Ecto neural progenitor cell (in vitro differentiated cells): ENCODE results near the gene PLA2G12A.
A peak's percentile ranks its signal among the peaks of the same experiment; 100 is the strongest.
"Not testable (repeated sequence)": the region's sequence is repeated elsewhere in the genome, so short reads cannot be mapped to it uniquely, and the experiment has no call there.

ENCODE experiments used
- DNase-seq: peaks from one replicate; pipeline ENCODE4 v3.0.0-alpha.2; 2018; ENCODE audit warnings: low spot score

The PLA2G12A gene

DNA sequence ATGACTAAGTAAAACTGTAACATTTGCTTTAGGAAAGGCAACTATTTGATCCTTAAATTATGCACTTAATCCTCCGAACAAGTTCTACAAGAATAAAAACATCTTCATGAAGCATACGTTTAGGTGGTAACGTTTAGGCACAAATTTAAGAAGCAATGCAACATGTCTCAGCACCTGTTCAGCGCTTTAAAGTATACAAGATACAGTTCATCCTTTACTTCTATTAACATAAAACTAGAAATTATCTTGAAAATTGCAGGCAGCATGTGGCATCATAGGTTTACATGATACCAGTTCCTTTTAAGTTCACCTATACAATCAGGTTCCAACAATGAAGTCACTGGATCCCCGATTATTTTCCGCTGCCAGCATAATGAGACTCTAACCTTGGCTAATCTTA is 1.5 kb downstream of the PLA2G12A start:
- no peak for DNase-seq

DNA sequence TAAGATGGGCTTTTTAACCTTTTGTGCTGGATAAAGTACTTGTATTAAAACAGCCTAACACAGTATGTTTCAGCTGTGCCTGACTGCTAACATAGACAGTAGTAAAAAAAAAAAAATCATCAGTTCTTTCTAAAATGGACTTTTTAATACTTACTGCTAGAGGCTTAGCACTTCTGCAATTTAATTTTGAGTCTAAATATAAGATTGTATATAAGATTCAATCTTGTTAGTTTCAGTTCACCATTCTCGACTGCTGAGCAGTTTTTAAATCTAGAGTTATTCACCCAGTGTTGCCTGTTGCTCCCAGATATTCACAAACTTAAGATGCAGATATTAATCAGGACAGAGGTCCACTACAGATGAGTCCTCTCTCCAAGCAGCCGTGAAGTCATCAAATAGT is 6.8 kb downstream of the PLA2G12A start:
- no peak for DNase-seq

DNA sequence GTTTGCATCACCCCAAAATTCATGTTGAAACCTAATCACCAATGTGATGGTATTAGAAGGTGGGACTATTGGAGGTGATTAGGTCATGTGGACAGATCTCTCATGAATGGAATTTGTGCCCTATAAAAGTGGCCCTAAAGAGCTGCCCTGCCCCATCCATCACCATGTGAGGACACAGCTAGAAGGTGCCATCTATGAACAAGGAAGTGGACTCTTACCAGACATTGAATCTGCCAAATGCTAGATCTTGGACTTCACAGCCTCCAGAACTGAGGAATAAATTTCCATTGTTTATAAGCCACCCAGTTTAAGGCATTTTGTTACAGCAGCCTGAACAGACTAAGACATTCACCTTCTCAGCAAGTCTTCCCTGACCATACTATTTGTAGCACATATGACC is 7.5 kb downstream of the PLA2G12A start:
- DNase-seq = no peak

DNA sequence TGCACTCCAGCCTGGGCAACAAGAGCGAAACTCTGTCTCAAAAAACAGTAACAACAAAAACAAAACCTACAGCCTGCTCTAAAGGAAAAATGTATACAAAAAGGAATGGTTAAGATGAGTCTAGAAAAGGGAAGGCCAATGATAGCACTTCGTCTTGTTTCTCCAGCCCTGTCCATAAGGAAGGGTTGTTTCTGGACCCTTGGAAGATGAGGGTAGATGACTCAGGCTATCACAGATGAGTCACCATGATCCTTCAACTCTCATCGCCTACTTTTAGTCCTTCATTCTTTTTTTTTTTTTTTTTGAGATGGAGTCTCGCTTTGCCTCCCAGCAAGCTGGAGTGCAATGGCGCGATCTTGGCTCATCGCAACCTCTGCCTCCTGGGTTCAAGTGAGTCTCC is 8.8 kb downstream of the PLA2G12A start:
- DNase-seq = no peak

DNA sequence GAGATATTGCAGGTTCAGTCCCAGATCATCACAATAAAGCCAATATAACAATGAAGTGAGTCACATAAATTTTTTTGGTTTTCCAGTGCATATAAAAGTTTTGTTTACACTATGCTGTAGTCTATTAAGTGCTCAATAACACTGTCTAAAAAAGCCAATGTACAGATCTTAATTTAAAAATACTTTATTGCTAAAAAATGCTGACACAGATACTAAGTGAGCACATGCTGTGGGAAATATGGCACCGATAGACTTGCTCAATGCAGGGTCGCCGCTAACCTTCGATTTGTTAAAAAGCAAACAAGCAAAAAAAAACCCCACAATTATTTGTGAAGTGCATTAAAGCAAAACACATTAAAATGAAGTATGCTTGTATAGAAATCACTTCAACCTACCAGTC is 10.3 kb downstream of the PLA2G12A start:
- DNase-seq = no peak

DNA sequence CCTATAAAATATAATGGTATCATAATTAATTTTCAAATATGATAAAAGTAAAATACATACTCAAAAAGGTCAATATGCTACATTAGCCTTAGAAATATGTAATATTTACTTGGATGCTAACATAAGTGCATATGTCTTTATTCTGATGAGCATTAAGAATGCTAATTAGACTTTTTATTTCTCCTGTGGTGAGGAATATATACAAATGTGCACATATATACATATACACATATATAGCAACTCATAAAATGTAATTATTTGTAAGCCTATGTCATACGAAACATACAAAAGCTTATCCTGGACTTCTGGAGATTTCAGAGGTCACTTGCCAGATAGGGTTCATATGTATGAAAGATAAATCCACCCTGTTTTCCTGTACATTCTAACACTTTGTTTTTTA is 11.1 kb downstream of the PLA2G12A start:
- no peak for DNase-seq

DNA sequence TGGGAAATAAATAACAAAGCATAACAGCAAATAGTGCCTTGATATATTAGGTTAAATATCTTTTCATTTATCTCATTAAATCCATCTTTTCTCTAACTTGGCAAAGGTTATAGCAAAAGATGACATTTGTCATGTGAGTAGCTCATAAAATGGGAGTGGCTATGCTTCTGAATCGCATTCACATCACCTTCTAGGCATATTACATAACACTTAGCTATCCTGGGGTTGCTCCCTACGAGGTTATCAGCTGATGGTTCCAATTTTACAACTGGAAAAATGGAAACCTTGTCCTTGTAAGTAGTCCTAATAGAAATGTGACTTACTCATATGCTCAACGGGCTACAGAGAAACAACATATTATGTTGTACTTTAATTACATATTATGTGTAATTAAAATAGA is 16.4 kb downstream of the PLA2G12A start:
- no peak for DNase-seq

DNA sequence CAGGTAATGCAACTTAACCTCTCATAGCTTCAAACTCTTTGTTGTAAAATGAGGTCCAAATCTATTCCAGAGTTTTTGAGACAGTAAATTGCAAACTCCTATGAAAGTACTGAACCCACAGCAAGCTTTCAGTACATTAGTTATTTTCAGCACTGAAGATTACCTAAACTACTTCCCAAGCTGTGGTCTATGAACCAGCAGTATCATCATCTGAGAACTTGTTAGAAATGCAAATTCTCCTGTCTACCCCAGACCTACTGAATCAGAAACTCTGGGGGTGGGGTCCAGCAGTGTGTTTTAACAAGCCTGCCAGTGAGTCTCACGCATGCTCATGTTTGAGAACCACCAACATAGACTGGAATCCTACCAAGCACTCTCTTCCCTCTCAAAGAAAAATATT is 20.9 kb downstream of the PLA2G12A start:
- no peak for DNase-seq

DNA sequence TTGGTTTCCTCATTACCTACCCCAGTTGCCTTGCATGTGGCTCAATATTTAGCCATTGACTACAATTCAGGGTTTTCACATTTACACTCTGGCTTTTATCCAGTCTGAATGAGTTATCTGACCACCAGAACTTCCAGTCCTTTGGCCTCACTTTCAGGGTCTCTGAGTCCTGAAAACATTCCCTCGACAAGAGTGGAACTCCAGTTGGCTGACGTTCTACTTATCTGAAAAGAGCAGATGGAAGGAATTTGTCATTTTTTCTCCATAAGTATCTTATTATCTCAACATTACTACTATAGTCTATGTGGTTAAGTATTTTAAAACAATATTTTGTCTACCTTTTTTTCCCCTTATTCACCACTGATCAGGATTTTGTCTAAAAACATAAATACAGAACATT is 21.4 kb downstream of the PLA2G12A start:
- DNase-seq = no peak

DNA sequence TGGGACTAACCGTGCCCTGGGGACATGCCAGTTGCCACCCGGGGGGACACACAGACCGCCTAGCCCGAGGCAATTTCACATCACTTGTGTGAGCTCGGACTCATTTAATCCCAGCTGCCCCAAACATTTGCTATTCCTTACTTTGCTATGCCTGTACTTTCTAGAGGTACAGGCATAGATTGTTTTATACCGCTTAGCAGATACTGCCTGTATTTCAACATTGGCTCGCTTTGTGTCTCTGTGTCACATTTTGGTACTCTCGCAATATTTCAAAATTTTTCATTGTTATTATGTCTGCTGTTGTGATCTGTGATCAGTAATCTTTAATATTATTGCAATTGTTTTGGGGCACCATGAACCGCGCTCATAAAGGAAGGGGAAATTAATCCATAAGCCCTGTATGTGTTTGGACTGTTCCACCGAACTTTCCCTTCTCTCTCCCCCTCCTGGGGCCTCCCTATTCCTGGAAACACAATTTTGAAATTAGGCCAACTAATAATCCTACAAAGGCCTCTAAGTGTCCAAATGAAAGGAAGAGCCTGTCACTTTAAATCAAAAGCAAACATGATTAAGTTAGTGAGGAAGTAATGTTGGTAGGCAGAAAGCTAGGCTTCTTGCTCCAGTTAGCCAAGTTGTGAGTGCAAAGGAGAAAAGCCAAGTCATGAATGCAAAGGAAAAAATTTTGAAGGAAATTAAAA is 26.1 kb downstream of the PLA2G12A start:
- DNase-seq = no peak

DNA sequence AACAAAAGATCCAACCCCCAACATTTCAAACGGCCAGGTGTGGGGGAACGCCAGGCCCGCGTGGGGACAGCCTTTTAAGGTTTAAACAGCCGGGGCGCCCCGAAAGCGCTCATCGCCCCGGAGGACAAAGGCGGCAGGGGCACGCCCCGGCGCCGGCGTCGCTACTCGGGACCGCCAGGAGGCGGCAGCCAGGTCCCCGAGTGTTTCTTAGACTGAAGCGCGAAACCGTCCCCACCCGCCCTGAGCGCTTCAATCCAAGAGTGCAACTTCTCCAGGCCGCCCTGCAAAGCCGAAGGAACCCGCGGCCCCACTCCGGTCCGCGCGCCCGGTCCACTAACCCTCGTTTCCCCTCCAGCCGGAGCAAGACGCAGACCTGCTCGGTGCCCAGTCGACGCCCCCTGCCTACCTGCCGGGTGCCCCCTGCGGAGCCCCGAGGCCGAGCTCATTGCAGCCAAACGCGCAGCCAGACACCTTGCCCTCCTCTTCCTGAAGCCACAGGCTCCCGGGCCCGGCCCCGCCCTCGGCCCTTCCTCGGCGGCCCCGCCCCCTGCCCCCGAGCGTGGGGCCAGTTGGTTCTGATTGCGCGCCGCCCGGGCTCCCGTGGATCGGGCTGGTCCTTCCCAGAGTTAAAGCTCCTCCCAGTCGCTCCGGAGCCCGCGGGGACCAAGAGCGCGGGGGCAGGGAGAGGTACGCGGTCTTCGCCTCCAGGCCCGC is 26.8 kb downstream of the PLA2G12A start, which contains the start of gene CASP6:
CASP6 (minus strand) TSS at position 496 of the 714 bp plus-strand sequence; CDS start at position 446, 50 bp downstream.
- DNase-seq = peak; percentile 89

DNA sequence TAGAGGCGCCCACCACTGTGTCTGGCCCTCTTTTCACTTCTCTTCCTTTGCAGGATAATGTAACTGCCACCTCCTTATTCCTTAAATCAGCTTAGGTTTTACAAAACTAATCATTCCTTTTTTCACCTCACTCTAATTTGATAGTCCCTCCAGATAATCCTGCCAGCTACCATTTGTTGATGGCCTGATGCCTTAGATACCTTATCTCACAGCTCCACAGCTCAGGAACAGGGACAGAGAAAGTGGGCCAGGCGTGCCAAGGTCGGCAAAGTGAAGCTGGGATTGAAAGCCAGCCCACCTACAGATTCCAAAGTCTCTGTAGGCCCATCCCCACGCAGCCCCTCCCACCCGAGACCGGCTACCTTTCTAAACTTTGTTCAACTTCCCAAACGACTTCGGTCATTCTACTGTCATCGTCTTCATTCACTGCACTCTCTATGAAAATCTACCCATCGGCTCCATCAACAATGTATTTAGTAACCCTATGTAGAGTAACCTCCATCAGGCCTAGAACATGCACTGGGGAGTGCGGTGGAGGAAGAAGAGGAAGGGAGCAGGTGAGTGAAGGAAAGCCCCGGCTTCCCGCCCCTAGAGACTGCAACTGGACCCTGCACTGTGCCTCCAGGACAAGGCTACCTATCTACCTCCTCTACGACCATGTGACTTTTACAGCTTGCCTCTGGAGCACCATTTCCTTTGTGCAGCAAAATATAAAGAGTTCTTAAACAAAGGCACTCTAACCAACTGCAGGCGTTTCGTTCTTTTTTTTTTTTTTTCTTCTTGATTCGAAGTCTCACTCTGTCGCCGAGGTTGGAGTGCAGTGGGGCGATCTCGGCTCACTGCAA is 28.1 kb downstream of the PLA2G12A start:
- no peak for DNase-seq

DNA sequence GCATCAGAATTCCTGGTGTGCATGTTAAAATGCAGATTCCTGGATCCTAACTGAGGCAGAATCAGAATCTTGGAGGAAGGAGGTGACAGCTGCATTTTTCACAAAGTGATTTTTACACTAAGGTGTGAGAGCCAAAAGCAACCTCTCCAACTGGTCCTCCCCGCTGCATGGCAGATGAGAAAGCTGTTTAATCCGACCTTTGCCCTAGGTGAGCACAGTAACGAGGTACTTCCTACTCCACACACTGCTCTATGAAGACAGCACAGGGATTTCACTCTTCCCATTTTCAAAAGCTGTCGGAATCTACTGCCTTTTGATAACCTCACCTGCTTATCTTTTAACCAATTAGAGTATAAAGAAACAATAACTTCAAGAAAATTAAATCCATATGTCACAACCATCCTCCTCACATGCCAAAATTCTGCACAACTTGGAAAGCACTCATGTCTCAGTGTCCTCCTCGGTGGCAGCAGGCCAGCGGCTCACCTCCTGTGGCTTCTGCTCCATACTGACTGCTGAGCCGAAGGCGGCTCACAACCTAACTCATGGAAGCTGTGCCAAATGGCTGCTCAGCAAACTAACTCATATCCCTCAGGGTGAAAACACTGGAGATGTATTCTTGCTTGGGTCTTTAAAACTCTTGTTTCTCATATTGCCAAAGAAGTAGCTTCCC is 30.2 kb downstream of the PLA2G12A start:
- DNase-seq = no peak

DNA sequence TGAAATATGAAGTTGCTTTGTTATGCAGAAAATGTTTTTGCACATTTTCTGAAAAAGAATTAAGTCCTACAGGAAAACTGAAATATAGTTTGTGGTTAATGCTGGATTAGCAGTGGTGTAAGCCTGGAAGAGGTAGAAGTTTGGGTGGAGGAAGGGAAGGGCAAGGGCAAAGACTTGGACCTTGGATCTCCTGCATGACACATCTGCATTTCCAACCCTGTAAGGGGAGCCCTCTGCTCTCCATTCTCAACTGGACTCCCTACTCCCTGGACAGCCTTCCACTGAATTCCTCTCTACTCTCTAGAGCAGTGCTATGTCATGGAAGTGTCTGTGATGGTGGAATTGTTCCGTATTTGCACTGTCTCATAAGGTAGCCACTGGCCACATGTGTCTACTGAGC is 31.2 kb downstream of the PLA2G12A start:
- no peak for DNase-seq

DNA sequence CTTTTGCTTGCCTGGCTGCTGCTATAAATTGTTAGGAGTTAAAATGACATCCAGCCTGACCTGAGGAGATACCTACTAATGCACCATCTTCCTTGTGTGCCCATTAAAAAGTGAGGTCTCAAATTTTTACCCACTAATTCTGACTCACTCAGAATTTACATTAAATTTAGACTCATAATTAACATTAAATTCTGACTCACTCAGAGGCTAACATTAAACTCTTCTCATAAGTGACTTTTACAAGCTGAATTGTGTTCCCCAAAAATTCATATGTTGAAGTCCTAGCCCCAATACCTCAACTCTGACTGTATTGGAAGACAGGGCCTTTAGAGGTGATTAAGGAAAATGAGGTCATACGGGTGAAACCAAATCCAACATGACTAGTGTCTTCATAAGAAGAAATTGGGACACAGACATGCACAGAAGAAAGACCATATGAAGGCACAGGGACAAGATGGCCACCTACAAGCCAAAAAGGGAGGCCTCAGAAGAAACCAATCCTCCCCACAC is 38.4 kb downstream of the PLA2G12A start:
- no peak for DNase-seq

DNA sequence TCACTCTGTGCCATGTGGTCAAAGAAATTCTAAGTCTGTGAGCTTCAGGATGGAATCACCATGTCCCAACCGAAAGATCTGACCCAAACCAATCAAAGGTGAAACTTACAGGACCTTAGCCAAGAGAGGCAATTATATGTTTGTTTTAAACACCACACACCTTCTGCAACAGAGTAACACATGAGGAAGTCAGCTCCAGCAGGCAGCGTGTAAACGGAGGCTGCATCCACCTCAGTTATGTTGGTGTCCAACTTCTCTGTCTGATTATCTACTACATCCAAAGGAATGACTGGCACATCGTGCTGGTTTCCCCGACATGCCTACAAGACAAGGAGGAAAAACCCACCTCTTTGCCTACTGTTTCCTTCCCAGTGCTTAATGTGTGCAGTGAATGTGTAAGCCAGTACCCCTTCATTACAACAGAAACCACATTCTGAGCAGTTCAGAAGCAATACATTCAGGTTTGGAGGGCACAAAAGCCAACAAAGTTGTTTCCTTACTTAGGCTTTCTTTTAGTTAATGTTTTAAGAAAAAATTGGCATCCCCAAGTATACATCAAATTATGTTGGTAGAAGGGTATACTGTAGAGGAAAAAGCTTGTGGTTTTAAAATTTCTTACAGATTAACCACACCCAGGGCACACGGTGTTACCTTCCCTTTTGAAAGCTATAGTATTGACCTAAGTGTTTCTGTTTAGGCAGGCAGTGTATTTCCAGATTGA is 39.0 kb downstream of the PLA2G12A start:
- no peak for DNase-seq

DNA sequence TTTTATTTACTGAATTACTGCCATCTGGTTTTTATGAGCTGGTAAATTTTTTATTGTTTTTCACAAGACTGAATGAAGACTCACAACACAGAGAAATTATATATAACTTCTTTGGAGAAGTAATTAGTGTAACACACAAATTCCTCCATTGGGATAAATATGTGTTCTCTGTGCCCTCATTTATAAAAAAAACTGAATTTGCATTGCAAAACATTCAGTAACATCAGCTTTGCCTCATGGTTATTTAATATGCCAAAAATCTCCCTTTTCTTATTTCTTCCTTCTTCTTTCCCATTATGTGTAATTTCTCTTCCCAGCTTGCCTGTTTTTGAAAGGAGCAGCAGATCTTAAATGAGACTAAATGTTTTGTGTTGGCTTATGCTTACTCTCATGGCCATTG is 45.1 kb downstream of the PLA2G12A start:
- no peak for DNase-seq

DNA sequence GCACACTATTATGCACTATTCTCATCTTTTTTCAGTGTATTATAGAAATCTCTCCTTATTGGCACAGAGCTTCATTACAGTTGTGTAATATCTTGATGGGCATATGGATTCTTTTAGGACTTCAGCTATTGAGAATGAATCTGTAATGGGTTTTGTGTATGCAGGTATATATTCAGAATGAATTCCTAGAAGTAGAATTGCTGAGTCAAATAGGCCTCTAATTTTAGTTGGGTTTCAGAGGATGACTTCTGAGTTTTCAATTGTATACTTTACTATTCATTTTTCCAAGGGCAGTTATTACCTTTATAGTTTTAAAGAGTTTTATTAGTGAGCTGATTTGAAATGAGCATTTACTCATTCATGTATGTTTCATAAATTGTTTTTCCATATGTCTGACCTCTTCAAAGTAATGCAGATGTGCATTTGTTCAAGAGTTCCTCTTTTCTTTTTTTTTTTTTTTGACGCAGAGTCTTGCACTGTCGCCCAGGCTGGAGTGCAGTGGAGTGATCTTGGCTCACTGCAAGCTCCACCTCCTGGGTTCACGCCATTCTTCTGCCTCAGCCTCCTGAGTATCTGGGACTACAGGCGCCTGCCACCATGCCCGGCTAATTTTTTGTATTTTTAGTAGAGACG is 46.1 kb downstream of the PLA2G12A start:
- DNase-seq = no peak

DNA sequence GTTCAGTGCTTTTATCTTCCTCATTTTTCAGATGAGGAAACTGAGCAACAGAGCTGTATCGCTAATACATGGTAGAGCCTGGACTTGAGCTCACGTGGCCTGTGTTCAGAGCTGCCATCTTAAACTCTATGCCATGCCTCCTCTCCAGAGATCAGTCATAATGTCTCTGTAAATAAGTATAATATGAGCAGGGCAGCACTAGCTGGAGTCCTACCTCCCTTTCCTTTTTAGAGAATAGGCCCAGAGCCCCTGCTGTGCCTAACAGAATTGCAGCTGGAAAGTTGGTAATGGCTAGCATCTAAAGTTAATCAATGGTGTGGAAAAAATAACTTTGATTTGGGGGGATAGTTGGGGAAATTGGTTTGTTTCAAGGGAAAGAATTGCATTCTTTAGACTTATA is 47.0 kb downstream of the PLA2G12A start:
- no peak for DNase-seq

DNA sequence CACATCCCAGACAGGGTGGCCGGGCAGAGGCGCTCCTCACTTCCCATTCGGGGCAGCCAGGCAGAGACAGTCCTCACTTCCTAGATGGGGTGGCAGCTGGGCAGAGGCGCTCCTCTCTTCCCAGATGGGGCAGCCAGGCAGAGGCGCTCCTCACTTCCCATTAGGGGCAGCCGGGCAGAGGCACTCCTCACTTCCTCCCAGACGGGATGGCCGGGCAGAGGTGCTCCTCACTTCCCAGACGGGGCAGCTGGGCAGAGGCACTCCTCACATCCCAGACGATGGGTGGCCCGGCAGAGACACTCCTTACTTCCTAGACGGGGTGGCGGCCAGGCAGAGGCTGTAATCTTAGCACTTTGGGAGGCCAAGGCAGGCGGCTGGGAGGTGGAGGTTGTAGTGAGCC is 50.9 kb downstream of the PLA2G12A start:
- not testable (repeated sequence) for DNase-seq

DNA sequence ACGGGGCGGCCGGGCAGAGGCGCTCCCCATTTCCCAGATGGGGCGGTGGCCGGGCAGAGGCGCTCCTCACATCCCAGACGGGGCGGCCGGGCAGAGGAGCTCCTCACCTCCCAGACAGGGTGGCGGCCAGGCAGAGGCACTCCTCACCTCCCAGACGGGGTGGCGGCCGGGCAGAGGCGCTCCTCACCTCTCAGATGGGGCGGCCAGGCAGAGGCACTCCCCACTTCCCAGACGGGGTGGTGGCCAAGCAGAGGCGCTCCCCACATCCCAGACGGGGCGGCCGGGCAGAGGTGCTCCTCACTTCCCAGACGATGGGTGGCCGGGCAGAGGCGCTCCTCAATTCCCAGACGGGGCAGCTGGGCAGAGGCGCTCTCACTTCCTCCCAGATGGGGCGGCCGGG is 51.4 kb downstream of the PLA2G12A start:
- not testable (repeated sequence) for DNase-seq
